Kidney epithelial cell (primary cell): ENCODE data around the gene HSPA1B. TPM values are rescaled to one million over a fixed set of nuclear protein-coding genes. Genes with fewer than 3 reads are reported as not detected.
"Not testable (repeated sequence)": the region's sequence is repeated elsewhere in the genome, so short reads cannot be mapped to it uniquely, and the experiment has no call there.

Source experiments
- DNase-seq: peaks from one replicate; pipeline ENCODE4 v3.0.0-alpha.2; 2010; ENCODE audit warnings: low read depth
- H3K27me3 ChIP-seq: 2 replicates; pipeline ENCODE4 v1.6.0; 2011; ENCODE audit warnings: low read length; ENCODE audit not compliant: control insufficient read depth, insufficient read depth
- H3K36me3 ChIP-seq: 2 replicates; pipeline ENCODE4 v1.5.1; 2011; ENCODE audit warnings: low read length; ENCODE audit not compliant: control insufficient read depth, insufficient read depth
- H3K4me3 ChIP-seq: 2 replicates; pipeline ENCODE4 v1.5.1; 2011; ENCODE audit warnings: low read depth, mild to moderate bottlenecking, control low read depth, low read length
- CTCF ChIP-seq: IDR thresholded peaks from 2 replicates; pipeline ENCODE4 v1.5.1; 2011; ENCODE audit warnings: mild to moderate bottlenecking, moderate library complexity, low read length, control low read depth, inconsistent platforms; ENCODE audit not compliant: insufficient read depth, poor library complexity, severe bottlenecking
- total RNA-seq: library from RNA; depleted of rRNA; stranded (reverse); fragments of >200 nt; gene quantifications from 2 replicates; pipeline ENCODE4 v1.2.3, GENCODE V29; 2015

Gene HSPA1B
- total RNA-seq, 1 donor from 2014 or later: 68.3 TPM

- peaks cover 1% of the 10 kb centered on the region for H3K36me3 ChIP-seq
- peak; percentile 100 for DNase-seq
- H3K4me3 ChIP-seq: peak within 1 kb of the TSS; percentile 93
- no peak for TF ChIP-seq CTCF
- no peaks in the 10 kb centered on the region for H3K27me3 ChIP-seq
These were observed 35.1 kb downstream of the HSPA1B start, which contains the start of gene NEU1 for GRCh38 chr6:31862344-31863235. Gene NEU1, minus strand, starts transcription at chr6:31862821. Its CDS starts 45 bp downstream, at chr6:31862776.

GRCh38 chr6:31864123-31864562 lies 36.6 kb downstream of the HSPA1B start:
- not testable (repeated sequence) for H3K27me3 ChIP-seq, H3K36me3 ChIP-seq, DNase-seq
- peak overlapping the region; percentile 72 for H3K4me3 ChIP-seq

- Histone ChIP-seq H3K36me3 (no peaks in the 10 kb centered on the region), H3K27me3 (no peaks in the 10 kb centered on the region), H3K4me3 (no peak overlapping the region)
- no peak for DNase-seq
- no peak for TF ChIP-seq CTCF
These were observed 37.3 kb downstream of the HSPA1B start for GRCh38 chr6:31864818-31865204.

GRCh38 chr6:31865205-31866118 lies 37.9 kb downstream of the HSPA1B start:
- Histone ChIP-seq H3K27me3 (no peaks in the 10 kb centered on the region), H3K36me3 (no peaks in the 10 kb centered on the region), H3K4me3 (no peak overlapping the region)
- TF ChIP-seq CTCF: no peak
- DNase-seq: no peak

GRCh38 chr6:31868658-31868971 lies 41.1 kb downstream of the HSPA1B start:
- not testable (repeated sequence) for H3K4me3 ChIP-seq, DNase-seq, H3K36me3 ChIP-seq, H3K27me3 ChIP-seq

- no peak for TF ChIP-seq CTCF
- no peak overlapping the region for H3K4me3 ChIP-seq
These were observed 41.8 kb downstream of the HSPA1B start for GRCh38 chr6:31869343-31869742.

More at GRCh38 chr6:31869343-31869742, 41.8 kb downstream of the HSPA1B start:
- H3K36me3 ChIP-seq: no peaks in the 10 kb centered on the region
- no peaks in the 10 kb centered on the region for H3K27me3 ChIP-seq
- no peak for DNase-seq
